H1 (cell line): ENCODE results near the gene DPF3. TPM values are rescaled to one million over a fixed set of nuclear protein-coding genes. Genes with fewer than 3 reads are reported as not detected.

ENCODE experiments used
- CHD7 ChIP-seq: fragments of 300-600 bp; sonication (generic); IDR thresholded peaks from 2 replicates; pipeline ENCODE4 v1.7.1; 2012; ENCODE audit warnings: low read length, moderate library complexity, mild to moderate bottlenecking, inconsistent platforms; ENCODE audit not compliant: insufficient replicate concordance
- polyA plus RNA-seq, 7 experiments: library from polyadenylated mRNA; depleted of rRNA in 3 of 7; stranded (reverse) in 5 of 7; unstranded in 2 of 7; fragments of >200 nt in 5 of 7; fragments of 200-250 nt in 2 of 7; gene quantifications; 1 replicate in 5 of 7; 2 replicates in 1 of 7; 4 replicates in 1 of 7; pipeline versions ENCODE4 v1.2.1 to v1.2.3, GENCODE V29; 2011 to 2013; ENCODE audit warnings: missing spikeins in 2 of 7, mixed read lengths in 2 of 7
- total RNA-seq: library from RNA; stranded (reverse); fragmentation: NEBNext Ultra II Directional; extraction: Animal tissue kit (Norgen Biotek cat#: 25700); gene quantifications from 2 replicates; pipeline ENCODE4 v1.2.1, GENCODE V29; 2021

The DPF3 gene
- total and polyA plus RNA-seq, 2 of the 8 experiments (the other 6 are each of a cell fraction or from before 2014, with no cell fraction given) = 0.19 TPM; not detected in 1

GRCh38 chr14:72663956-72664650 lies 229.8 kb downstream of the DPF3 start (continued):
- TF ChIP-seq CHD7 = no peak
